ENCODE results near the gene ZFP91. TPM values are rescaled to one million over a fixed set of nuclear protein-coding genes. Genes with fewer than 3 reads are reported as not detected.

The ZFP91 gene
- total and polyA plus RNA-seq, 2 experiments from 2014 or later = 10.2 to 30.0 TPM

GRCh38 chr11:58578136-58578634 lies 678 bp upstream of the ZFP91 start:
- Histone ChIP-seq H2AFZ (no peak overlapping the region), H3F3A (replicated peaks; ENCODE audit: low read depth) (no peaks in the 10 kb centered on the region), H3K36me3 (ENCODE audit: insufficient read depth) (no peaks in the 10 kb centered on the region), H3K9me2 (ENCODE audit: insufficient read depth) (no peaks in the 10 kb centered on the region), H3K4me3 (peak overlapping the region; percentile 71), H3K27ac (ENCODE audit: low read depth) (peak overlapping the region; percentile 99), H3K27me3 (ENCODE audit: insufficient read depth) (no peaks in the 10 kb centered on the region), H3K4me2 (peak overlapping the region; percentile 84), H3K4me1 (ENCODE audit: insufficient read depth) (peaks cover 9% of the 10 kb centered on the region; the same call in 1 of the 2 replicates), H4K20me1 (replicated peaks; ENCODE audit: insufficient read depth) (0 out of 2 replicates have a peak, but pooled peaks cover 10% of the 10 kb centered on the region), H3K79me2 (replicated peaks; ENCODE audit: insufficient read depth) (peaks cover 36% of the 10 kb centered on the region)
- H3K4me3 Mint-ChIP-seq = peak overlapping the region; percentile 98
- peak; percentile 98 for DNase-seq (ENCODE audit: low spot score)
- H3K27ac Mint-ChIP-seq = peak overlapping the region; percentile 100
- H3K4me1 Mint-ChIP-seq = peaks cover 26% of the 10 kb centered on the region; the same call in 2 of the 3 replicates
- H3K27me3 Mint-ChIP-seq (ENCODE audit: insufficient read depth, low read depth, poor library complexity) = peaks cover 16% of the 10 kb centered on the region
- no peaks in the 10 kb centered on the region for H3K9me3 Mint-ChIP-seq
- peak; percentile 98 for TF ChIP-seq ETS1 (IDR thresholded peaks at IDR 0.05)
- TF ChIP-seq CREB1 (CRISPR knock-in tag; IDR thresholded peaks at IDR 0.05; ENCODE audit: low read depth) = peak; percentile 70
- no peak for TF ChIP-seq POLR2AphosphoS5 (IDR thresholded peaks at IDR 0.05; ENCODE audit: low read depth)
- TF ChIP-seq ZNF114 (CRISPR knock-in tag; IDR thresholded peaks at IDR 0.05) = no peak
- TF ChIP-seq NANOG (IDR thresholded peaks at IDR 0.05; ENCODE audit: borderline replicate concordance) = no peak
- peaks cover 12% of the 10 kb centered on the region; the same call in 2 of the 3 replicates for H3K36me3 Mint-ChIP-seq (ENCODE audit: low read depth)
- ATAC-seq = peak; percentile 78

GRCh38 chr11:58579192-58580129 lies 598 bp downstream of the ZFP91 start:
- Mint-ChIP-seq H3K36me3 (ENCODE audit: low read depth) (peaks cover 12% of the 10 kb centered on the region; the same call in 2 of the 3 replicates), H3K27ac (peak overlapping the region; percentile 98), H3K4me3 (peak overlapping the region; percentile 98), H3K4me1 (peaks cover 27% of the 10 kb centered on the region; the same call in 2 of the 3 replicates), H3K27me3 (ENCODE audit: insufficient read depth, low read depth, poor library complexity) (peaks cover 16% of the 10 kb centered on the region), H3K9me3 (no peaks in the 10 kb centered on the region)
- peaks cover 48% of the 10 kb centered on the region for H3K79me2 ChIP-seq (replicated peaks; ENCODE audit: insufficient read depth)
- no peaks in the 10 kb centered on the region for H3F3A ChIP-seq (replicated peaks; ENCODE audit: low read depth)
- no peaks in the 10 kb centered on the region for H3K36me3 ChIP-seq (ENCODE audit: insufficient read depth)
- peak overlapping the region; percentile 82 for H3K4me2 ChIP-seq
- H3K9me2 ChIP-seq (ENCODE audit: insufficient read depth) = no peaks in the 10 kb centered on the region
- TF ChIP-seq CTCF (conservative IDR thresholded peaks at IDR 0.05; ENCODE audit: low read depth in 2 of 2) = peak; percentile 48 to 59
- TF ChIP-seq STAT1 (IDR thresholded peaks at IDR 0.05; ENCODE audit: unreplicated experiment) = no peak
- TF ChIP-seq EZH2phosphoT487 (IDR thresholded peaks at IDR 0.05; ENCODE audit: unreplicated experiment) = no peak
- TF ChIP-seq EZH2 (IDR thresholded peaks at IDR 0.05; ENCODE audit: low read depth, unreplicated experiment) = no peak
- TF ChIP-seq ZNF331 (CRISPR knock-in tag; IDR thresholded peaks at IDR 0.05; ENCODE audit: low read depth) = no peak
- no peak for TF ChIP-seq REST (IDR thresholded peaks at IDR 0.05; ENCODE audit: unreplicated experiment)
- TF ChIP-seq POLR2AphosphoS5 (IDR thresholded peaks at IDR 0.05; ENCODE audit: low read depth) = peak; percentile 70
- TF ChIP-seq NANOG (IDR thresholded peaks at IDR 0.05; ENCODE audit: borderline replicate concordance) = no peak
- TF ChIP-seq ZNF114 (CRISPR knock-in tag; IDR thresholded peaks at IDR 0.05) = no peak
- 0 out of 2 replicates have a peak, but pooled peaks have one; percentile 22 for TF ChIP-seq ETS1 (IDR thresholded peaks at IDR 0.05)
- TF ChIP-seq CREB1 (CRISPR knock-in tag; IDR thresholded peaks at IDR 0.05; ENCODE audit: low read depth) = no peak
- no peaks in the 10 kb centered on the region for H3K27me3 ChIP-seq (ENCODE audit: insufficient read depth)
- peak overlapping the region; percentile 71 for H3K4me3 ChIP-seq
- H4K20me1 ChIP-seq (replicated peaks; ENCODE audit: insufficient read depth) = 0 out of 2 replicates have a peak, but pooled peaks cover 10% of the 10 kb centered on the region
- H2AFZ ChIP-seq = no peak overlapping the region
- DNase-seq (ENCODE audit: low spot score) (peak; percentile 93), ATAC-seq (peak; percentile 51)
- peaks cover 9% of the 10 kb centered on the region; the same call in 1 of the 2 replicates for H3K4me1 ChIP-seq (ENCODE audit: insufficient read depth)
- H3K27ac ChIP-seq (ENCODE audit: low read depth) = peak overlapping the region; percentile 91
